ENCODE results near the gene FAM118A.
"Not testable (repeated sequence)": the region's sequence is repeated elsewhere in the genome, so short reads cannot be mapped to it uniquely, and the experiment has no call there.

FAM118A gene

DNA sequence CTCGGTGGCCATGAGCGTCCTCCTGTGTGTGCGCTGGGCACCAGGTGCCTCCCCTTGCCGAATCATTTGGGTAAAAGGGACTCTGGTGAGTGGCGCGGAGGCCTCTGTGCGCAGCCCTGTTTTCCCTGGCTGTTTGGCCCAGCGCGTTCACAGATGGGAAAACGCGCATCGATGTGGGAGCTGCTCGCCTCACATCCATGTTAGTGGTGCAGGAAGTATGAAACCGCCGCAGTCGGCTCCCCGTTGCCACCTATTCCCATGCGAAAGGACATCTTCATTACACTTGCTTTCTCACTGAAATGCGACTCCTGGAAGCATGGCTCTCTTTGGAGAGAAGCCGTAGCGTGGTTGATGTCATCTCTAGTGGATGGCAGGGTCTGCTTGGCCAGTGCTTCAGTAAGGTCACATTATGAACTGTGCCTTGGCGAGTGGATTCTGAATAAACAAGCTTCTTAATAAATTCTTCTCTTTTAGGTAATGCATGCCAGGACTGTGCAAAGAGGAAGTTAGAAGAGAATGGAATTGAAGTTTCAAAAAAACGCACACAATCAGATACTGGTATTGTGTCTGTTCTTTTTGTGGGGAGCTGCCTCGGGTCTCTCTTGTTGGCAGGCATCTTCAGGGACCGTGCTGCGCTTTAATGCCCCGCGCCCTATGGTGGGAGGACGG lies 26.3 kb downstream of the FAM118A start:
- DNase-seq (ENCODE audit: insufficient read length, low spot score) (no peak), FAIRE-seq (no peak)
- TF ChIP-seq POLR2A (IDR thresholded peaks at IDR 0.05; ENCODE audit: low read depth, low read length): no peak

DNA sequence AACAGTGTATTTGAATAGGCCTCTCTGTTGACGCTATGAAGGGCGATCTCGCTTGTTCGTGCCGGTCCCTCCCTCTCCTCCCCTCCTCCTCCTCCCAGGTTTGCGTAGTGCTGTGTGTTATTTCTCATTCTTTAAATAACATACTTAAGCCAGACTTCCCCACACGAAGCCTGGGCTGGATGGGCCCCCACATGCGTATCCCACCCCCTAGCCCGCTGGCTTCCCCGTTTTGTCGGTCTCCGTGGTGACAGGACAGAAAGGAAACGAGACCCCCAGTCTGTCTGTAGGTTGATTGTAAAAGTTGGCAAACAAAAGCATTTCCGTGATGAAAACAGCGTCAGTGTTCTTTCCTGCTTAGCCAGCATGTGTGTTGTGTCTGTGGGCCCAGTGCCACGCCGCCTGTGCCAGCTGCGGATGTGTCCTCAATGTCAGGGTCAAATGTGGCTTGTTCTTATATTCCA lies 27.3 kb downstream of the FAM118A start:
- TF ChIP-seq POLR2A (IDR thresholded peaks at IDR 0.05; ENCODE audit: low read depth, low read length): no peak
- FAIRE-seq (no peak), DNase-seq (ENCODE audit: insufficient read length, low spot score) (no peak)

DNA sequence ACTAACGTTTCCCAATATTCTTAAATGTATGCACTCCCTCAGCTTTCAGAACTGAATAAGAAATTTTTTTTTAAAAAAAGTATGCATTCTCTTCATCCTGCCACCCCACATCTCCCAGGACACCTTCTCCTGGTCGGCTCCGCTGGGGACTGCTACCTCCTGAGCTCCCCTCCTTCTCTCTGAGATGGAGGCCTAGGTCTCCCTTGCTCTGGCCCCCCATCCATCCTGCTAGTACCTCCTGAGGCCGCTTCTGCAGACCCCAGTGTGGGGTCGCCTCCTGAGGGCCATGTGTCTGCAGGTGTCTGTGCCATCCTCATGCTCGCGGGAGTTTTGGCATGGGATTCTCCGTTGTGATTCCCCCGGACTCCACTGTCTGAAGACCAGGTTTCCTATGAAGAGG lies 27.8 kb downstream of the FAM118A start:
- no peak for TF ChIP-seq POLR2A (IDR thresholded peaks at IDR 0.05; ENCODE audit: low read depth, low read length)
- no peak for DNase-seq (ENCODE audit: insufficient read length, low spot score)
- no peak for FAIRE-seq

DNA sequence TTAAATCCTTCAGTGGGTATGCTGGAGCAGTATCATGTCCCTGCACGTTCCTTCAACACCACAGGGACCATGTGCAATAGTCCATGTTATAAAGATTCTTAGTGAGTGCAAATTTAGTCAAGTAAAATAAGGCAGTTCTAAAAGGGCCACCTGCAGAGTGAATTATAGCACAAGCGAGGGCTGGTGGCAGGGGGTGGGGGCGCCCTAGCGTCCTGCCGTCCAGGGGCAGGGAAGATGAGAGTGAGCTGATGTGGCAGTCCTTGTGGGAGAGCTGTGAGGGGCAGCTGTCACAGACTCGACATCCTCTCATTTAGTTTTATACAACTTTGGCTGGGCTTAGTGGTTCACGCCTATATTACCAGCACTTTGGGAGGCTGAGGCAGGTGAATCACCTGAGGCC lies 29.1 kb downstream of the FAM118A start:
- TF ChIP-seq POLR2A (IDR thresholded peaks at IDR 0.05; ENCODE audit: low read depth, low read length): no peak
- FAIRE-seq (no peak), DNase-seq (ENCODE audit: insufficient read length, low spot score) (no peak)

DNA sequence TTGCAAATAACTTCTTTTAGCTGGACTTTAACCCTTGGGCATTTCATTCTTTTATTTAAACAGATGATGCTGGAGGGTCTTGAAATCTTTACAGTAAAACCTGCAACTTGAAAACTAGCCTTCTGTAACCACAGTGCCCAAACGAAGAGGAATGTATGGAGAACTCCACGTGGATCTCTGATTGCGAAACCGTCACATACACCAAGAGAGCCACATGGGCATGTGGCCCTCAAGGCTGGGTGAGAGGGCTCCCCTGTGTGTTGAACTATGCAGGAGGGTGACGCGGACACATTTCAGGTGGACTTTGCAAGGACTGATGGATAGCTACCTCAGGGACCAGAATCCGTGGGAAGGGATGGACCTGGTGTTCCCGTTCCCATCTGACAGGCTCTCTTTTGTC lies 30.6 kb downstream of the FAM118A start:
- FAIRE-seq (no peak), DNase-seq (ENCODE audit: insufficient read length, low spot score) (no peak)
- TF ChIP-seq POLR2A (IDR thresholded peaks at IDR 0.05; ENCODE audit: low read depth, low read length): no peak

DNA sequence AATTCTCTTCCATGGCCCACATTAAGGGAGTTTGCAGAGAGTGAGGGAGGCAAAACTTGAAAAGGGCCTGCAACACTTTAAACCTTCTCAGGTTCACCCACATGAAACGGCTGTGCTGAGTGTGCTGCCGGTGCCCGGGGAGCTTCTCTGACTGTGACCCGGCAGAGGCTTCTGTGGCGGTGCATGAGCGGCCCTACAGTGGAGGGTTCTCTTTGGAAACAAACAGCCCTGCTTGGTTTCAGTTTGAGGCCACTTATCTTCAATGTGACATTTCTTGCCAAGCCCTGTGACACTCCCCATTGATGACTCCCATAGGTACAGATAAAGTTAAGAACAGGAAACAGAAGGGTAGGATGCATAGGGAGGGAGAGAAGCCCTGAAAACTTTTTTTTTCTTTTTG lies 31.8 kb downstream of the FAM118A start:
- no peak for TF ChIP-seq POLR2A (IDR thresholded peaks at IDR 0.05; ENCODE audit: low read depth, low read length)
- no peak for FAIRE-seq
- DNase-seq (ENCODE audit: insufficient read length, low spot score): no peak

DNA sequence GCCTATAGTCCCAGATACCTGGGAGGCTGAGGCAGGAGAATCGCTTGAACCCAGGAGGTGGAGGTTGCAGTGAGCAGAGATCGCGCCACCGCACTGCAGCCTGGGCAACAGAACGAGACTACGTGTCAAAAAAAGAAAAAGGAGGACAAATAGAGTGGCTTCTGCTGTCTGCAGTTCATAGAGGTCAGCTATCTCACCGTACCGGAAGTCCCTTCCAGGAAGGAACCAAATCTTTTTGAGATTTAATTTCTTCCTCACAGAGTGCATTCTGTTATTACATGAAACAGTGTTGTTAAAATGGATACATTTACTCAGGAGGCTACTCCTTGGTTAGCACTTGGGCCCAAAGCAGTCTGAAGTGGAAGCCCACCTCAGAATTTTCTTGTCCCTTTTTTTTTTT lies 33.4 kb downstream of the FAM118A start:
- TF ChIP-seq POLR2A (IDR thresholded peaks at IDR 0.05; ENCODE audit: low read depth, low read length): no peak
- no peak for DNase-seq (ENCODE audit: insufficient read length, low spot score)
- no peak for FAIRE-seq

DNA sequence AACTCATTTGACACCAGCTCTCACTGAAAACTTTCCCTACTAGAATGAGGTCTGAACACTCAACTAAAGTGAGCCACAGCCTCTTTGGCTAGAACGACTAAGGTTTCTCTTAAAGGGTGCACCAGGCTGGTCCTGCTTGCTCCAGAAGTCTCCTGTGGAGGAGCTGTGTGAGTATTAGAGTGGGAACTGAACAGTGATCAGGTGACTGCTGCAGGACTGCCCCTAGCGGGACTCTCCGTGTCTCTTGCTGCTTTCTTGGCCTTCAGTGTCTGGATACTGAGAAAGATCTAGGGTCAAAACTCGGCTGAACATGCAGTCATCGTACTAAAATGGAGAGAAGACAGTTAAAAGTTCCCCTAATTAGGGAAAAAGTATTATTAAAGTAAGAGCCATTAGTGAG lies 34.6 kb downstream of the FAM118A start:
- TF ChIP-seq POLR2A (IDR thresholded peaks at IDR 0.05; ENCODE audit: low read depth, low read length): no peak
- DNase-seq (ENCODE audit: insufficient read length, low spot score) (no peak), FAIRE-seq (no peak)

DNA sequence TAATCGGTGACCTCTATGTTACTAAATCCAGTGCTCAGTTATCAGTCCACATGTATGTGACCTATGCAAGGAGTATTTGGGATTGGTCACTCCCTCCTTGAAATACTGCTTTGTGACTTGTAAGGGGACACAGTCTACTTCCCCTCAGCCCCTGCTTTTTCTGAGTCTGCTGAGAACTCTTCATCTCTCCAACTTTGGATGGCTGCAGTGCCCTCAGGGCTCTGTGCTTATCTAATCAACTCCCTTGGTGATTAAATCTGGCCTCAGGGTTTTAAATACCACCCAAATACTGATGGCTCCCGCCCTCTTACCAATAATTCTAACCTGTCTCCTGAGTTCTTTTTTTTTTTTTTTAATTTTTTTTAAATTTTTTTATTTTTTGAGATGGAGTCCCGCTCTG lies 40.2 kb downstream of the FAM118A start:
- FAIRE-seq: no peak
- no peak for DNase-seq (ENCODE audit: insufficient read length, low spot score)
- no peak for TF ChIP-seq POLR2A (IDR thresholded peaks at IDR 0.05; ENCODE audit: low read depth, low read length)

DNA sequence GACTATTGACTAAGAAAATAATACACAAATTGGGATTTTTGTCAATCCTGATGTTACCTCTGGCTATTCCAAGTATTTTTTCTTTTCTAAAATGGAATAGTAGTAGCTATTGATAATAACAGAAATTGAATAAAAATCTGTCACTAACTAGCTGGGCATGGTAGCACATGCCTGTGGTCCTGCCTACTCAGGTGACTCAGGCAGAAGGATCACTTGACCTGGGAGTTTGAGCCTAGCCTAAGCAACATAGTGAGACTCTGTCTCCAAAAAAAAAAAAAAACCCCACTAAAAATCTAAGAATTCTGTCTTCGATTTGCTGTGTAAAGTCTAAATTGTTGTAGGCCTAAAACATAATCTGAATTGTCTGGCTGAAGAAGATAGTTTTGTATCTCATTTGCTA lies 42.2 kb downstream of the FAM118A start:
- FAIRE-seq (no peak), DNase-seq (ENCODE audit: insufficient read length, low spot score) (no peak)
- TF ChIP-seq POLR2A (IDR thresholded peaks at IDR 0.05; ENCODE audit: low read depth, low read length): no peak

DNA sequence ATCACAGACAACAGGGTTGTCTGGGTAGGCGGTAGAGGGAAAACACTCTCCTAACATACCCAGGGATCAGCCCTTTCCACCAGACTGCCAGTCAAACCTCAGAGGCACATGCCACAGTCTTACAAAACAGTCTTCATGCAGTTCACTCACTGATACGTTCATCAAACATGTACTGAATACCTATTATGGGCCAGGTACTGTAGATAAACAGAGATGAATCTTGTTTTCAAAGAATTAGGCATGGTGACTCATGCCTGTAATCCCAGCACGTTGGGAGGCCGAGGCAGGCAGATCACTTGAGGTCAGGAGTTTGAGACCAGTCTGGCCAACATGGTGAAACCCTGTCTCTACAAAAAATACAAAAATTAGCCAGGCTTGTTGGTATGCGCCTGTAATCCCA lies 43.0 kb downstream of the FAM118A start:
- FAIRE-seq; DNase-seq (ENCODE audit: insufficient read length, low spot score): not testable (repeated sequence)

DNA sequence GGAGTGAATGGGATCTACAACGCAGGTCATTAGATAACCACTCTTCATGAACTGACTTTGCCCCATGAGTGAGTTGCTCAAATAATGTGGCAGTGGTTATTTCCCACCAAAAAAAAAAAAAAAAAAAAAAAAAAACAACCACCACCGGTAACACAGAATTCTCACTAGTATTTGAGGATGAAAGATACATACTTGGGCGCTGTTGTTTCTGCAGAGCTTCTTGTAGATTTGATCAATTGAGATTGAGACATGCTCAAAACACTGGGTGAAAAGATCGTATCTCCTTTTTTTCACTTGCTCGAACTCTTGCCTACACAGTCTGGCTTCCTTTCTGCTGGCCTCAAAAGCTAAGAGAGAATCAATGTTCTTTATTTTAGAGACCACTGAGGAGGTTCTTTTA lies 44.1 kb downstream of the FAM118A start:
- no peak for FAIRE-seq

DNA sequence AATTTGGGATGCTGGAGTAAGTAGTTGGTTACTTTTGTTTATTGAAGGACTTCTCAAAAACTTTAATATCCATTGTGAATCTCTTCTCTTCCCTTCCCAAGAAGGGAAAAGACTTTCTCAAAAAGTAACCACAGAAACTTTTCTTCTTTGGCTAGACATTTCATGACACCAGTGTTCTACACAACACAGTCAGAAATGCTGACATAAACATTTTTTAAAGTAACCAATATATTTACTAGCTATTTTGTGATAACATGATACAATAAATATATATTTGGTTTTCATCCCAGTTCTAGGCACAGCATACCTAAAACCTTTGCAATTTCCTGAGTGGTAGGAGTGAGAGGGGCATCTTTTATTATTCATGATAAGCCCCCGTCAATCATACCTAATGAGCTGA lies 47.8 kb downstream of the FAM118A start:
- DNase-seq (ENCODE audit: insufficient read length, low spot score) (no peak), FAIRE-seq (no peak)
- no peak for TF ChIP-seq POLR2A (IDR thresholded peaks at IDR 0.05; ENCODE audit: low read depth, low read length)

More for the DNA sequence above, 44.1 kb downstream of the FAM118A start:
- no peak for DNase-seq (ENCODE audit: insufficient read length, low spot score)
- no peak for TF ChIP-seq POLR2A (IDR thresholded peaks at IDR 0.05; ENCODE audit: low read depth, low read length)

DNA sequence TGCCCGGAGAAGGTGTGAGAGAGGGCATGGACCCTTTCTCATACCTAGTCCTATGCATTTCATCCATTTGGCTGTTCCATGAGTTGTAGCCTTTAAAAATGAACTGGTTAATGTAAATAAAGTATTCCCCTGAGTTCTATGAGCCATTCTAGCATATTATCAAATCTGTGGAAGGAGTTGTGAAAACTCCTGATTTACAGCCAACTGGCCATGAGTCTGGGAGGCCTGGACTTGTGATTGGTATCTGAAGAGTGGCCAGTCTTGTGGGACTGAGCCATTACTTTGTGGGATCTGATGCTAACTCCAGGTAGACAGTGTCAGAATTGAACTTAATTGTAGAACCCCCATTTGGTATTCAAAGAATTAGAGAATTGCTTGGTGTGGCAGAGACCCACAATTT lies 48.4 kb downstream of the FAM118A start:
- DNase-seq (ENCODE audit: insufficient read length, low spot score): no peak
- no peak for TF ChIP-seq POLR2A (IDR thresholded peaks at IDR 0.05; ENCODE audit: low read depth, low read length)
- no peak for FAIRE-seq

DNA sequence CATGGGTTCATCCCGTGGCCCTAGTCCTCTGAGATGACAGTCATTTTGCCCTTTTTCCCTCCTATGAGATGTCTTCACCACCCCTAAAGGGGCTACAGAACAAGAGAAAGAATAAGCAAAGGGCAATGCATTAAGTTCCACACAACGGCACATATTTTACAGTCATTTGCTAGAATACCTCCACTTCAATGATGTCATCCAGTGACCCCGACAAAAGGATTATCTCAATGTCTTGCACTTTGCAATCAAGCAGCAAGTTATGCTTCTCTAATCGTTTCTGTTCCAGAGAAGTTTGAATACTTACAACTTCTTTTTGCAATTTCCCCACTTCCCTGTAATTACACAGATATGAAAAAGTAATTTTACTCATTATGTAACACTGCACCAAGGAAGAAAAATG lies 49.9 kb downstream of the FAM118A start:
- no peak for TF ChIP-seq POLR2A (IDR thresholded peaks at IDR 0.05; ENCODE audit: low read depth, low read length)
- DNase-seq (ENCODE audit: insufficient read length, low spot score) (no peak), FAIRE-seq (no peak)

DNA sequence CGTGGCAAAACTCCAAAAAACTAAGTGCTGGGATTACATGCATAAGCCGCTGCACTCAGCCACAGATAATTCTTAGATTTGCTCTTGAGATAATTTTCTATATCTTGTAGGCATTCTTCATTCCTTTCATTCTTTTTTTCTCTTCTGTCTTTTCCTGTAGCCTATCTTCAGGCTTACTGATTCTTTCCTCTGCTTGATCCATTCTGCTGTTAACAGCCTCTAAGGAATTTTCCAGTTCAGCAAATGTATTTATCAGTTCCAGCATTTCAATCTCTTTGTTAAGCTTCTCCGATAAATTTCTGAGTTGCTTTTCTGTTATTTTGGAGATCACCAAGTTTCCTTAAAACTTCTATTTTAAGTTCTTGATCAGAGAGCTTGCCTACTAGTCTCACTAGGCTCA lies 57.0 kb downstream of the FAM118A start:
- no peak for FAIRE-seq
- no peak for TF ChIP-seq POLR2A (IDR thresholded peaks at IDR 0.05; ENCODE audit: low read depth, low read length)
- DNase-seq (ENCODE audit: insufficient read length, low spot score): no peak

DNA sequence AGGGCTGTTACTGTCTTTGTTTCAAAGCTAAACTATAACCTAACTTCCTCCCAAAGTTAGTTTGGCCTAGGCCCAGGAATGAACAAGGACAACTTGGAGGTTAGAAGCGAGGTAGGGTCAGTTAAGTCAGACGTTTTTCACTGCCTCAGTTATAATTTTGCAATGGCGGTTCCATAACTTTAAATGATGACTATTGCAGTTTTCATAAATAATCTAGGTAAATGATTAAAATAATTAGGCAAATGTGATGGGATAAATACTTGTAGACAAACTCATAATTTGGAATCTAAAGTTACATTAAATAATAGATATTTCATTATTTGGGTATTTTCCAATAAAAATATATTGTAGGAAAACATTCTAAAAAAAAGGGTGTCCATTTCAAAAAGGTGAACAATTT lies 63.9 kb downstream of the FAM118A start:
- not testable (repeated sequence) for DNase-seq (ENCODE audit: insufficient read length, low spot score); FAIRE-seq

Measured in H54 (cell line).